Prostate gland (tissue), 2 donors: Measurements from ENCODE around the gene CCSER1. TPM values are rescaled to one million over a fixed set of nuclear protein-coding genes. Genes with fewer than 3 reads are reported as not detected.

Experiments
- DNase-seq: peaks from one replicate; pipeline ENCODE4 v3.0.0-alpha.2; 2019; ENCODE audit warnings: low spot score
- H3K27ac ChIP-seq, 2 donors: fragments of 200-600 bp; sonication (generic); 2 replicates each; pipeline ENCODE4 v1.5.1; 2017 to 2019
- H3K27me3 ChIP-seq: fragments of 200-600 bp; sonication (generic); replicated peaks from 2 replicates; pipeline ENCODE4 v1.5.1; 2019; ENCODE audit not compliant: insufficient read depth
- H3K36me3 ChIP-seq, 2 donors: fragments of 200-600 bp; sonication (generic); 1 replicate in 1 of 2; 2 replicates in 1 of 2; pipeline versions ENCODE4 v1.5.1 to v1.8.1; 2017 to 2019
- H3K4me1 ChIP-seq: fragments of 200-600 bp; sonication (generic); replicated peaks from 2 replicates; pipeline ENCODE4 v1.5.1; 2019
- H3K4me3 ChIP-seq, 2 donors: fragments of 200-600 bp; sonication (generic); 2 replicates each; pipeline ENCODE4 v1.5.1; 2017 to 2019
- H3K9me3 ChIP-seq: fragments of 200-600 bp; sonication (generic); 2 replicates; pipeline ENCODE4 v1.5.1; 2017
- POLR2A ChIP-seq: fragments of 450-650 bp; IDR thresholded peaks from one replicate; pipeline ENCODE4 v1.6.1; 2016; ENCODE audit warnings: antibody characterized with exemption, mild to moderate bottlenecking
- POLR2AphosphoS5 ChIP-seq: sonication (generic); formaldehyde crosslinking; IDR thresholded peaks from one replicate; pipeline ENCODE4 v1.6.1; 2017; ENCODE audit warnings: antibody characterized with exemption
- WGBS: methylation state at CpG from one replicate; pipeline ENCODE4 v1.1.5; 2018; 5-methylcytosine and 5-hydroxymethylcytosine counted together
- intact Hi-C: fragments of 100-400 bp; cut with DNase I; formaldehyde crosslinking; loops from one replicate; pipeline ENCODE4 v1.14.2; 2022
- total RNA-seq, 2 donors: library from RNA; depleted of rRNA; stranded (reverse); fragments of >200 nt; gene quantifications; one replicate each; pipeline ENCODE4 v1.1.0, GENCODE V29; 2016
- TF ChIP-seq, protein P1 (sequence below), 4 experiments: fragments of 200-600 bp in 2 of 4; fragments of 450-650 bp in 2 of 4; sonication (generic) in 2 of 4; IDR thresholded peaks; 1 replicate in 3 of 4; 2 replicates in 1 of 4; pipeline ENCODE4 v1.5.1; 2016 to 2019; ENCODE audit warnings: antibody characterized with exemption in 4 of 4, mild to moderate bottlenecking in 2 of 4, moderate library complexity in 2 of 4

Gene CCSER1
- total RNA-seq, 2 donors from 2014 or later = 11.9 to 32.2 TPM

DNA sequence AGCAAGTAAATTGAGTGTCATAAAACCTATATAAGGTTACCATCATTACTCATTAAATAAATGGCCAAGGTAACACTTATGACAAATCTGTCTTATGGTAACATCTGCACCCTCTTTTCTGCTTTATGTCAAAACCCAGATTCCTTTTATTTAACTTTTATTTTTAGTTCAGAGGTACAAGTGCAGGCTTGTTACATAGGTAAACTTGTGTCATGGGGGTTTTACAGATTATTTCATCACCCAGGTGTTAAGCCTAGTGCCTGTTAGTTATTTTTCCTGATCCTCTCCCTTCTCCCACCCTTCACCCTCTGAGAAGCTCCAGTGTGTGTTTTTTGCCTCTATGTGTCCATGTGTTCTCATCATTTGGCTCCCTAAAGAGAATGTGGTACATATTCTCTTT, 930.7 kb downstream of the CCSER1 start:
- intact Hi-C loops = no loop called here
- H3K4me3 ChIP-seq = no peak overlapping the region
- no peaks in the 10 kb centered on the region for H3K9me3 ChIP-seq
- H3K27ac ChIP-seq = no peak overlapping the region
- DNase-seq = no peak
- H3K36me3 ChIP-seq = no peaks in the 10 kb centered on the region
- no peaks in the 10 kb centered on the region for H3K4me1 ChIP-seq
- TF ChIP-seq, protein P1, sequence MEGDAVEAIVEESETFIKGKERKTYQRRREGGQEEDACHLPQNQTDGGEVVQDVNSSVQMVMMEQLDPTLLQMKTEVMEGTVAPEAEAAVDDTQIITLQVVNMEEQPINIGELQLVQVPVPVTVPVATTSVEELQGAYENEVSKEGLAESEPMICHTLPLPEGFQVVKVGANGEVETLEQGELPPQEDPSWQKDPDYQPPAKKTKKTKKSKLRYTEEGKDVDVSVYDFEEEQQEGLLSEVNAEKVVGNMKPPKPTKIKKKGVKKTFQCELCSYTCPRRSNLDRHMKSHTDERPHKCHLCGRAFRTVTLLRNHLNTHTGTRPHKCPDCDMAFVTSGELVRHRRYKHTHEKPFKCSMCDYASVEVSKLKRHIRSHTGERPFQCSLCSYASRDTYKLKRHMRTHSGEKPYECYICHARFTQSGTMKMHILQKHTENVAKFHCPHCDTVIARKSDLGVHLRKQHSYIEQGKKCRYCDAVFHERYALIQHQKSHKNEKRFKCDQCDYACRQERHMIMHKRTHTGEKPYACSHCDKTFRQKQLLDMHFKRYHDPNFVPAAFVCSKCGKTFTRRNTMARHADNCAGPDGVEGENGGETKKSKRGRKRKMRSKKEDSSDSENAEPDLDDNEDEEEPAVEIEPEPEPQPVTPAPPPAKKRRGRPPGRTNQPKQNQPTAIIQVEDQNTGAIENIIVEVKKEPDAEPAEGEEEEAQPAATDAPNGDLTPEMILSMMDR (IDR thresholded peaks at IDR 0.05) = no peak
- TF ChIP-seq POLR2A = no peak
- no peaks in the 10 kb centered on the region for H3K27me3 ChIP-seq

DNA sequence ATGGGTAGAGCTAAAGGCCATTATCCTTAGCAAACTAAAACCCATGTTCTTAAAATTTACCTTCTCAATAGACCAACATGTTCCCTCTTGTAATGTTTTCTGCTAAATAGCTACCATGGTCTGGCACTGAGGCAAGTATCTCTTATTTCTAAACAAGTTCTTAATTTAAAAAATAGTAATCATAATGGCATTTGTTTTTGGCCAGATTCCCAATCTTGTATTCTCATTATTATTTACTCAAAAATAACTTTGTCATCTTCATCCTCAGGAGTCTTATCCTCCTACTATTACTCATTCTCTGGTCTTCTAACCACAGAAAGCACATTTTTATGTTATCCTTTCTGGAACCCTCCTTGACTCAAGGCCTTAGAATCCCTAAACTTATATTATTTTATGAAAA, 931.2 kb downstream of the CCSER1 start:
- no peak overlapping the region for H3K27ac ChIP-seq
- H3K9me3 ChIP-seq = no peaks in the 10 kb centered on the region
- no peak for TF ChIP-seq POLR2A
- no peak for TF ChIP-seq POLR2AphosphoS5
- TF ChIP-seq, protein P1 (IDR thresholded peaks at IDR 0.05) = no peak
- no peaks in the 10 kb centered on the region for H3K4me1 ChIP-seq
- no peak for DNase-seq
- H3K27me3 ChIP-seq = no peaks in the 10 kb centered on the region
- H3K36me3 ChIP-seq = no peaks in the 10 kb centered on the region
- intact Hi-C loops = no loop called here
- H3K4me3 ChIP-seq = no peak overlapping the region

DNA sequence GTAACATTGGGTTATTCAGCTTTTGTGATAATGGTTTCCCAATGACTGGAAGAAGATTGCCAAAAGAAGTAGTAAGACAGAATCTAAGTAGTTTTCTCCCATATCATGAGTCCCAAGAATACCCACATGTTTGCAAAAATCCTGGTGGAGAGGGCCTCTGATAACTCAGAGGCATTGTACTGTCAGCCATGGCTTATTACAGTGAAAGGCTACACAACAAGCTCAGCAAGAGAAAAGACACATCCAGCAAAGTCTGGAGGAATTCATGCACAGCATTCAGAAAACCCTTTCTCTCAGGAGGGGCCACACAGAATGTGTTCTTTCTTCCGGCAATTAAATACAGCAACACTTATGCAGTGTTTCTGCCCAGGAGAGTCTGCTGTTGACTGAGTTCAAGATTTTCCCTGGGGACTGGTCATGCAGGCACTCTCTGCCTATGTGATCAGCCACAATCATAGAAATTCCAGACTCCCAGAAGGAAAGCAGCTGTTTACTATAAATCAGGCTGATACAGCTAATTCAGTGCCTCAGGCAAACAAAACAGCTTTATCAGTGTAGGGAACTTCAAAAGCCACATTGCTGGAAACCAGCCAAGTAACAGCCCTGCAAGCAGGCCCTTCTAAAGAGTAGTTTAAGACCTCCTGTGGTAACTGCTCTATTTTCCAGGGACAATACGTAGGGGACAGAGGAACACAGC, 937.1 kb downstream of the CCSER1 start:
- H3K4me1 ChIP-seq = no peaks in the 10 kb centered on the region
- intact Hi-C loops = no loop called here
- no peaks in the 10 kb centered on the region for H3K36me3 ChIP-seq
- WGBS = 35% methylated on average over 2 of the region's 2 CpGs
- no peak overlapping the region for H3K4me3 ChIP-seq
- TF ChIP-seq, protein P1 (IDR thresholded peaks at IDR 0.05) = no peak
- no peak for TF ChIP-seq POLR2AphosphoS5
- no peak for TF ChIP-seq POLR2A
- no peaks in the 10 kb centered on the region for H3K27me3 ChIP-seq
- H3K9me3 ChIP-seq = no peaks in the 10 kb centered on the region
- H3K27ac ChIP-seq = no peak overlapping the region
- no peak for DNase-seq

DNA sequence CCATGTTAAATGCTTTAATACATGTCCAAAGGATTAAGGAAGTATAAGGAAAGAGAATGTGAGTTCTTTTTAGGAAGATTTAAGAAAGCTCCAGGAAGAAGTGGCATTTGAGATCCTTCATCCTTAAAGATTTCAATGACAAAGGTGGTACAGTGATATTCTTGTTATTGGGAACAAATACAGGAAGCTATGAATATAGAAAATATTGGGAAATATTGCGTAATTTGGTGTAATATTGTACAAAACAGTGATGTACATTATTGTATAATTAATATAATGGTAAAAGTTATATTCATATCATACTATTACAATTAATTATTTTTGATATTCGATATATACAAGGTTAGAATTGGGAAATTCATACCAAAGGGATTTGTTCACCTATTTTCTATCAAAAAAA, 937.9 kb downstream of the CCSER1 start:
- Histone ChIP-seq H3K27ac (no peak overlapping the region), H3K4me1 (no peaks in the 10 kb centered on the region), H3K9me3 (no peaks in the 10 kb centered on the region), H3K27me3 (no peaks in the 10 kb centered on the region), H3K36me3 (no peaks in the 10 kb centered on the region), H3K4me3 (no peak overlapping the region)
- DNase-seq = no peak
- intact Hi-C loops = no loop called here
- WGBS = 94% methylated on average over 2 of the region's 2 CpGs
- TF ChIP-seq POLR2A (no peak), POLR2AphosphoS5 (no peak)
- TF ChIP-seq, protein P1 (IDR thresholded peaks at IDR 0.05) = no peak

DNA sequence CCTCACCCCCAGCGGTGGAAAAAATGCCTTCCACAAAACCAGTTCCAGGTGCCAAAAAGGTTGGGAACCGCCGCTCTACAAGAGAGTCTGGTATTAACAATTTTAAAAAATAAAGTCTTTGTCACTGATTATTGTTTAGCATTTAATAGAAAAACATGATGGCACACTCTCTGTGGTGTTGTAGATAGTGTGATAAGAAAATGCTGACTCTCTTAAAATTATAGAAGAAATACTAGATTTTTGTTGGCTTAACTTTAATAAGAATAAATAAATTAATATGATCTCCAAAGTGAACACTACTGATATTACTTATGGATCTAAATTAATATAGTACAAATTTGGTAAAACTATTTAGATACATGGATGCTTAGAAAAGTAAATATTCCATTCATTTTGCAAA, 943.5 kb downstream of the CCSER1 start:
- Histone ChIP-seq H3K36me3 (no peaks in the 10 kb centered on the region), H3K27me3 (no peaks in the 10 kb centered on the region), H3K27ac (no peak overlapping the region), H3K9me3 (no peaks in the 10 kb centered on the region), H3K4me3 (no peak overlapping the region), H3K4me1 (no peaks in the 10 kb centered on the region)
- TF ChIP-seq POLR2A (no peak), POLR2AphosphoS5 (no peak)
- TF ChIP-seq, protein P1 (IDR thresholded peaks at IDR 0.05) = no peak
- intact Hi-C loops = no loop called here
- no peak for DNase-seq
- 100% methylated on average over 3 of the region's 3 CpGs for WGBS
